HepG2 (cell line): ENCODE measurements around the gene RTCA. TPM values are rescaled to one million over a fixed set of nuclear protein-coding genes. Genes with fewer than 3 reads are reported as not detected.
"Not testable (repeated sequence)": the region's sequence is repeated elsewhere in the genome, so short reads cannot be mapped to it uniquely, and the experiment has no call there.

ENCODE experiments used
- ATAC-seq: fragments of 200-7000 bp; cut with Tn5 transposase; 3 replicates; pipeline ENCODE4 v1.9.1; 2020; ENCODE audit warnings: mild to moderate bottlenecking, moderate library complexity
- BruUV-seq: library from RNA; stranded (reverse); fragments of 400-500 nt; replicated peaks from 2 replicates; lab custom pipeline; 2021; lab: Mats Ljungman, UMichigan
- CTCF ChIA-PET: fragments of 300-600 bp; formaldehyde crosslinking; extraction: SDS; loops from one replicate; lab custom pipeline; 2021; ENCODE audit warnings: low total read pairs, inconsistent platforms, low intra/inter-chr PET ratio; lab: Yijun Ruan, JAX
- POLR2A ChIA-PET: fragments of 350-600 bp; sonication (Branson Sonifier 250); formaldehyde crosslinking; loops from one replicate; lab custom pipeline; 2020; ENCODE audit warnings: antibody characterized with exemption, inconsistent platforms; lab: Yijun Ruan, JAX
- DNase-seq: peaks from one replicate; pipeline ENCODE4 v3.0.0-alpha.2; 2015; ENCODE audit warnings: low spot score
- FAIRE-seq: peaks from 3 replicates; lab custom pipeline; 2011; peaks lifted over from hg19 to GRCh38; lab: Jason Lieb, UNC
- H2AFZ ChIP-seq: one replicate; pipeline ENCODE4 v1.6.1; 2011; ENCODE audit warnings: low read length, inconsistent platforms
- H3K27ac ChIP-seq: fragments of 300-600 bp; 3 replicates; pipeline ENCODE4 v1.8.0; 2011; ENCODE audit warnings: mixed run types, mild to moderate bottlenecking, mixed read lengths, low read length, inconsistent platforms; ENCODE audit not compliant: insufficient read depth; ENCODE audit errors: extremely low read length
- H3K27me3 ChIP-seq, 2 experiments: fragments of 200-600 bp in 1 of 2; 2 replicates in 1 of 2; 3 replicates in 1 of 2; pipeline versions ENCODE4 v1.6.0 to v1.8.0; 2011; ENCODE audit warnings: low read length in 2 of 2, mild to moderate bottlenecking in 2 of 2, moderate library complexity in 2 of 2, inconsistent platforms in 1 of 2; ENCODE audit not compliant: insufficient read depth in 2 of 2, control insufficient read depth in 1 of 2
- H3K36me3 ChIP-seq, 2 experiments: fragments of 200-600 bp in 1 of 2; replicated peaks in 1 of 2; 2 replicates in 1 of 2; 3 replicates in 1 of 2; pipeline versions ENCODE4 v1.5.1 to v1.8.0; 2011; ENCODE audit warnings: low read length in 2 of 2, inconsistent platforms in 1 of 2; ENCODE audit not compliant: insufficient read depth in 2 of 2, control insufficient read depth in 1 of 2
- H3K4me1 ChIP-seq: 2 replicates; pipeline ENCODE4 v1.5.1; 2012; ENCODE audit warnings: low read length, inconsistent platforms; ENCODE audit not compliant: insufficient read depth
- H3K4me2 ChIP-seq: 2 replicates; pipeline ENCODE4 v1.6.0; 2011; ENCODE audit warnings: low read depth, low read length, inconsistent platforms
- H3K4me3 ChIP-seq, 3 experiments: fragments of 200-600 bp in 1 of 3; sonication (generic), shearing (Covaris generic) in 1 of 3; replicated peaks in 1 of 3; 2 replicates each; pipeline ENCODE4 v1.5.1; 2011 to 2016; ENCODE audit warnings: low read length in 3 of 3, inconsistent platforms in 2 of 3, low read depth in 2 of 3, mild to moderate bottlenecking in 2 of 3, control low read depth in 1 of 3, mixed read lengths in 1 of 3; ENCODE audit not compliant: insufficient read depth in 1 of 3
- H3K79me2 ChIP-seq: one replicate; pipeline ENCODE4 v1.6.1; 2011; ENCODE audit warnings: low read length, inconsistent platforms; ENCODE audit not compliant: insufficient read depth
- H3K9ac ChIP-seq: 2 replicates; pipeline ENCODE4 v1.6.0; 2011; ENCODE audit warnings: mild to moderate bottlenecking, low read depth, low read length, inconsistent platforms; ENCODE audit not compliant: insufficient read depth
- H3K9me3 ChIP-seq: 2 replicates; pipeline ENCODE4 v1.5.1; 2012; ENCODE audit warnings: mild to moderate bottlenecking, low read length
- H4K20me1 ChIP-seq: 2 replicates; pipeline ENCODE4 v1.6.0; 2011; ENCODE audit warnings: inconsistent platforms, mild to moderate bottlenecking, low read length, moderate library complexity; ENCODE audit not compliant: insufficient read depth
- CEBPG ChIP-seq: IDR thresholded peaks from 2 replicates; pipeline ENCODE4 v1.6.1; 2016
- E2F2 ChIP-seq: sonication (generic); formaldehyde crosslinking; IDR thresholded peaks from 2 replicates; pipeline ENCODE4 v1.4.0; 2020; ENCODE audit warnings: missing genetic modification reagents, borderline replicate concordance
- HOXA7 ChIP-seq: sonication (generic); formaldehyde crosslinking; IDR thresholded peaks from 2 replicates; pipeline ENCODE4 v1.8.1; 2022; ENCODE audit warnings: mild to moderate bottlenecking, missing genetic modification reagents, moderate library complexity
- IRX3 ChIP-seq: sonication (generic); formaldehyde crosslinking; IDR thresholded peaks from 2 replicates; pipeline ENCODE4 v1.8.1; 2023; ENCODE audit warnings: mild to moderate bottlenecking, low read depth, missing genetic modification reagents, borderline replicate concordance
- KDM5B ChIP-seq: sonication (generic); formaldehyde crosslinking; IDR thresholded peaks from 2 replicates; pipeline ENCODE4 v1.4.0; 2020; ENCODE audit warnings: missing genetic modification reagents, mild to moderate bottlenecking, borderline replicate concordance
- KLF6 ChIP-seq: IDR thresholded peaks from 2 replicates; pipeline ENCODE4 v1.8.0; 2016; ENCODE audit warnings: missing biosample characterization, missing genetic modification reagents
- MXD1 ChIP-seq: sonication (generic); formaldehyde crosslinking; IDR thresholded peaks from 2 replicates; pipeline ENCODE4 v1.4.0; 2020; ENCODE audit warnings: mild to moderate bottlenecking, missing genetic modification reagents
- NFYB ChIP-seq: sonication (generic); formaldehyde crosslinking; IDR thresholded peaks from 2 replicates; pipeline ENCODE4 v1.4.0; 2020; ENCODE audit warnings: missing genetic modification reagents
- PCBP2 ChIP-seq: fragments of 200-400 bp; formaldehyde crosslinking; optimal IDR thresholded peaks from 2 replicates; pipeline ENCODE3; 2018; ENCODE audit warnings: low read length, low read depth; ENCODE audit not compliant: poor library complexity, severe bottlenecking
- PHB2 ChIP-seq: fragments of 450-650 bp; IDR thresholded peaks from 2 replicates; pipeline ENCODE4 v1.6.1; 2018; ENCODE audit not compliant: partially characterized antibody
- PHF21A ChIP-seq: sonication (generic); formaldehyde crosslinking; IDR thresholded peaks from 2 replicates; pipeline ENCODE4 v1.5.0; 2020; ENCODE audit warnings: mild to moderate bottlenecking, missing genetic modification reagents
- SMAD9 ChIP-seq: sonication (generic); formaldehyde crosslinking; IDR thresholded peaks from 2 replicates; pipeline ENCODE4 v1.5.1; 2020; ENCODE audit warnings: mild to moderate bottlenecking, missing genetic modification reagents
- SNAI1 ChIP-seq: sonication (generic); formaldehyde crosslinking; IDR thresholded peaks from 2 replicates; pipeline ENCODE4 v1.5.0; 2020; ENCODE audit warnings: mild to moderate bottlenecking, missing genetic modification reagents, borderline replicate concordance
- ZBTB21 ChIP-seq: sonication (generic); formaldehyde crosslinking; IDR thresholded peaks from 2 replicates; pipeline ENCODE4 v1.4.0; 2020; ENCODE audit warnings: missing genetic modification reagents
- ZNF136 ChIP-seq: sonication (generic); formaldehyde crosslinking; IDR thresholded peaks from 2 replicates; pipeline ENCODE4 v1.8.1; 2022; ENCODE audit warnings: low read depth, mild to moderate bottlenecking, moderate library complexity, missing genetic modification reagents
- ZNF781 ChIP-seq: sonication (generic); formaldehyde crosslinking; IDR thresholded peaks from 2 replicates; pipeline ENCODE4 v1.5.1; 2020; ENCODE audit warnings: borderline replicate concordance, mild to moderate bottlenecking, missing genetic modification reagents; ENCODE audit errors: not compliant biosample characterization
- ZNF788 ChIP-seq: sonication (generic); formaldehyde crosslinking; IDR thresholded peaks from 2 replicates; pipeline ENCODE4 v1.5.0; 2020; ENCODE audit warnings: mild to moderate bottlenecking, missing genetic modification reagents, borderline replicate concordance
- ZSCAN9 ChIP-seq: IDR thresholded peaks from 2 replicates; pipeline ENCODE4 v1.6.1; 2016; ENCODE audit warnings: borderline replicate concordance
- WGBS: methylation state at CpG from one replicate; pipeline ENCODE4 v1.1.6; 2017; ENCODE audit warnings: low lambda C conversion rate; 5-methylcytosine and 5-hydroxymethylcytosine counted together
- in situ Hi-C: cut with HindIII; loops from 2 replicates; pipeline ENCODE4 v1.10.0; 2017; ENCODE audit warnings: low pct_unique_long_range_greater_than_20kb; ENCODE audit not compliant: extremely low pct_ligation_motif_present
- intact Hi-C: fragments of 100-400 bp; cut with micrococcal nuclease; formaldehyde crosslinking; loops from one replicate; pipeline ENCODE4 v1.10.0; 2022; ENCODE audit not compliant: unreplicated experiment
- polyA plus RNA-seq, 8 experiments: library from polyadenylated mRNA; depleted of rRNA in 3 of 8; stranded (reverse) in 7 of 8; unstranded in 1 of 8; fragments of >200 nt; fragmentation: Illumina TruSeq in 4 of 8; extraction: Trizol in 4 of 8; gene quantifications; 2 replicates each; pipeline versions ENCODE4 v1.2.1 to v1.2.3, GENCODE V29; 2011 to 2016; ENCODE audit warnings: low read depth in 4 of 8, missing spikeins in 1 of 8, mixed read lengths in 1 of 8; ENCODE audit not compliant: insufficient read depth in 1 of 8
- total RNA-seq, 5 experiments: library from RNA; depleted of rRNA; stranded (reverse); fragments of >200 nt; fragmentation: Illumina TruSeq; extraction: Trizol; gene quantifications; 2 replicates each; pipeline ENCODE4 v1.2.3, GENCODE V29; 2016; ENCODE audit warnings: low read depth in 1 of 5
- TF ChIP-seq, protein P1 (sequence below): IDR thresholded peaks from 2 replicates; pipeline ENCODE4 v1.6.1; 2016; ENCODE audit warnings: low read depth

Gene RTCA
- total and polyA plus RNA-seq, 2 of the 13 experiments (the other 11 are each of a cell fraction or from before 2014, with no cell fraction given) = 22.7 to 31.0 TPM

- intact Hi-C loops = no loop called here
- peaks cover 0 to 1% of the 10 kb centered on the region in 2 experiments; a peak in 1 of 5 replicates for H3K27me3 ChIP-seq
- H3K27ac ChIP-seq = no peak overlapping the region
- no peak for ATAC-seq
- TF ChIP-seq ZNF781 (CRISPR knock-in tag) = no peak
- no peak for TF ChIP-seq KDM5B
- no peak for TF ChIP-seq IRX3 (CRISPR knock-in tag)
- TF ChIP-seq NFYB = no peak
- no peak for TF ChIP-seq MXD1 (CRISPR knock-in tag)
- TF ChIP-seq, protein P1, sequence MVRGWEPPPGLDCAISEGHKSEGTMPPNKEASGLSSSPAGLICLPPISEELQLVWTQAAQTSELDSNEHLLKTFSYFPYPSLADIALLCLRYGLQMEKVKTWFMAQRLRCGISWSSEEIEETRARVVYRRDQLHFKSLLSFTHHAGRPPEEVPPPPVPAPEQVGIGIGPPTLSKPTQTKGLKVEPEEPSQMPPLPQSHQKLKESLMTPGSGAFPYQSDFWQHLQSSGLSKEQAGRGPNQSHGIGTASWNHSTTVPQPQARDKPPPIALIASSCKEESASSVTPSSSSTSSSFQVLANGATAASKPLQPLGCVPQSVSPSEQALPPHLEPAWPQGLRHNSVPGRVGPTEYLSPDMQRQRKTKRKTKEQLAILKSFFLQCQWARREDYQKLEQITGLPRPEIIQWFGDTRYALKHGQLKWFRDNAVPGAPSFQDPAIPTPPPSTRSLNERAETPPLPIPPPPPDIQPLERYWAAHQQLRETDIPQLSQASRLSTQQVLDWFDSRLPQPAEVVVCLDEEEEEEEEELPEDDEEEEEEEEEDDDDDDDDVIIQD (CRISPR knock-in tag) = no peak
- TF ChIP-seq E2F2 (CRISPR knock-in tag) = no peak
- TF ChIP-seq PHF21A (CRISPR knock-in tag) = no peak
- no peak for TF ChIP-seq SMAD9 (CRISPR knock-in tag)
- no peak for TF ChIP-seq ZBTB21 (CRISPR knock-in tag)
- TF ChIP-seq HOXA7 = no peak
- TF ChIP-seq ZSCAN9 (CRISPR knock-in tag) = no peak
- no peak for TF ChIP-seq PHB2
- TF ChIP-seq KLF6 = no peak
- no peak for TF ChIP-seq PCBP2
- no peak for TF ChIP-seq CEBPG
- no peak for TF ChIP-seq SNAI1
- no peak for TF ChIP-seq ZNF788 (CRISPR knock-in tag)
- no peak for TF ChIP-seq ZNF136 (CRISPR knock-in tag)
- TF ChIP-seq, all 625 proteins: peak for 0
- no peaks in the 10 kb centered on the region for H3K9me3 ChIP-seq
- H3K9ac ChIP-seq = no peak overlapping the region
- ChIA-PET POLR2A (no interaction called here), CTCF (no interaction called here)
- no peak overlapping the region for H2AFZ ChIP-seq
- no peak overlapping the region for H3K4me3 ChIP-seq
- no peak for DNase-seq
- FAIRE-seq = no peak
- WGBS = 100% methylated on average over 1 of the region's 1 CpG
- H3K79me2 ChIP-seq = no peaks in the 10 kb centered on the region
- H3K4me2 ChIP-seq = no peak overlapping the region
- no peaks in the 10 kb centered on the region for H3K4me1 ChIP-seq
- peaks cover 6 to 40% of the 10 kb centered on the region in 2 experiments for H3K36me3 ChIP-seq
- in situ Hi-C loops = no loop called here
- no peaks in the 10 kb centered on the region for H4K20me1 ChIP-seq
- BruUV-seq = no TSS peak
Observed at GRCh38 chr1:100232156-100232555, 33.9 kb upstream of the RTCA start.

GRCh38 chr1:100233566-100233965 is 32.5 kb upstream of the RTCA start:
- CTCF ChIA-PET, intact Hi-C loops, FAIRE-seq, H3K4me1 ChIP-seq, POLR2A ChIA-PET, H4K20me1 ChIP-seq, ATAC-seq, DNase-seq, BruUV-seq, H3K27me3 ChIP-seq, in situ Hi-C loops, H2AFZ ChIP-seq, H3K79me2 ChIP-seq, H3K27ac ChIP-seq, H3K4me2 ChIP-seq, H3K4me3 ChIP-seq, H3K9ac ChIP-seq, H3K9me3 ChIP-seq: not testable (repeated sequence)
- H3K36me3 ChIP-seq = peaks cover 6 to 38% of the 10 kb centered on the region in 2 experiments
- WGBS = 96% methylated on average over 4 of the region's 4 CpGs
